Keratinocyte (primary cell): ENCODE data around the gene CDH13. TPM values are rescaled to one million over a fixed set of nuclear protein-coding genes. Genes with fewer than 3 reads are reported as not detected.

Experiments used
- DNase-seq: peaks from one replicate; pipeline ENCODE4 v3.0.0-alpha.2; 2011; ENCODE audit warnings: low read depth, missing footprints, low spot score
- FAIRE-seq: peaks from 2 replicates; lab custom pipeline; 2011; peaks lifted over from hg19 to GRCh38; lab: Jason Lieb, UNC
- H2AFZ ChIP-seq: 2 replicates; pipeline ENCODE4 v1.6.0; 2012; ENCODE audit warnings: low read length, control low read depth, inconsistent platforms; ENCODE audit not compliant: control insufficient read depth
- H3K27ac ChIP-seq: 2 replicates; pipeline ENCODE4 v1.5.1; 2011; ENCODE audit warnings: low read length; ENCODE audit not compliant: control insufficient read depth, insufficient read depth
- H3K27me3 ChIP-seq: 3 replicates; pipeline ENCODE4 v1.6.0; 2011; ENCODE audit warnings: low read length; ENCODE audit not compliant: control insufficient read depth, insufficient read depth; ENCODE audit errors: extremely low read depth
- H3K36me3 ChIP-seq, 2 experiments: 2 replicates in 1 of 2; 3 replicates in 1 of 2; pipeline ENCODE4 v1.5.1; 2011; ENCODE audit warnings: low read length in 2 of 2, mild to moderate bottlenecking in 1 of 2; ENCODE audit not compliant: control insufficient read depth in 2 of 2, insufficient read depth in 2 of 2; ENCODE audit errors: extremely low read depth in 1 of 2
- H3K4me1 ChIP-seq: 3 replicates; pipeline ENCODE4 v1.5.1; 2011; ENCODE audit warnings: low read length; ENCODE audit not compliant: control insufficient read depth, insufficient read depth; ENCODE audit errors: extremely low read depth
- H3K4me2 ChIP-seq: 3 replicates; pipeline ENCODE4 v1.6.0; 2011; ENCODE audit warnings: low read depth, low read length; ENCODE audit not compliant: control insufficient read depth, insufficient read depth; ENCODE audit errors: extremely low read depth
- H3K4me3 ChIP-seq, 3 experiments: fragments of 200-600 bp in 1 of 3; sonication (generic) in 1 of 3; 2 replicates in 2 of 3; 3 replicates in 1 of 3; pipeline ENCODE4 v1.5.1; 2011 to 2016; ENCODE audit warnings: low read length in 3 of 3, mild to moderate bottlenecking in 3 of 3, control low read depth in 2 of 3, inconsistent platforms in 1 of 3, low read depth in 1 of 3, mixed read lengths in 1 of 3, mixed run types in 1 of 3, moderate library complexity in 1 of 3; ENCODE audit not compliant: control insufficient read depth in 2 of 3, insufficient read depth in 2 of 3; ENCODE audit errors: extremely low read depth in 1 of 3
- H3K79me2 ChIP-seq: 2 replicates; pipeline ENCODE4 v1.6.0; 2012; ENCODE audit warnings: low read length; ENCODE audit not compliant: control insufficient read depth, insufficient read depth
- H3K9ac ChIP-seq: 3 replicates; pipeline ENCODE4 v1.6.0; 2011; ENCODE audit warnings: low read length; ENCODE audit not compliant: control insufficient read depth, insufficient read depth; ENCODE audit errors: extremely low read depth
- H3K9me1 ChIP-seq: 3 replicates; pipeline ENCODE4 v1.6.0; 2011; ENCODE audit warnings: low read length; ENCODE audit not compliant: control insufficient read depth, insufficient read depth; ENCODE audit errors: extremely low read depth
- H3K9me3 ChIP-seq: 2 replicates; pipeline ENCODE4 v1.5.1; 2012; ENCODE audit warnings: low read depth, low read length; ENCODE audit not compliant: control insufficient read depth
- H4K20me1 ChIP-seq: 3 replicates; pipeline ENCODE4 v1.6.0; 2011; ENCODE audit warnings: low read length; ENCODE audit not compliant: control insufficient read depth, insufficient read depth; ENCODE audit errors: extremely low read depth
- EZH2 ChIP-seq: IDR thresholded peaks from one replicate; pipeline ENCODE4 v1.6.1; 2012; ENCODE audit warnings: inconsistent platforms, mild to moderate bottlenecking, low read length, moderate library complexity
- dilution Hi-C: fragments of 300-500 bp; cut with MboI; formaldehyde crosslinking; loops from one replicate; pipeline ENCODE4 v1.7.0; 2020; ENCODE audit warnings: low sequenced_read_pairs; ENCODE audit not compliant: extremely low pct_ligation_motif_present
- polyA plus RNA-seq, 5 experiments: library from polyadenylated mRNA; depleted of rRNA in 3 of 5; stranded (reverse) in 3 of 5; stranded (forward) in 1 of 5; unstranded in 1 of 5; fragments of >200 nt; gene quantifications; 1 replicate in 1 of 5; 2 replicates in 3 of 5; 3 replicates in 1 of 5; pipeline versions ENCODE4 v1.2.1 to v1.2.3, GENCODE V29; 2011 to 2012; ENCODE audit warnings: missing spikeins in 2 of 5, low read depth in 1 of 5, low replicate concordance in 1 of 5
- TF ChIP-seq, protein P1 (sequence below), 3 experiments: IDR thresholded peaks in 1 of 3; conservative IDR thresholded peaks in 1 of 3; optimal IDR thresholded peaks in 1 of 3; 2 replicates in 2 of 3; 3 replicates in 1 of 3; pipeline versions ENCODE3 to v1.5.1; 2011; ENCODE audit warnings: low read length in 3 of 3, mild to moderate bottlenecking in 3 of 3, moderate library complexity in 2 of 3, control low read depth in 1 of 3, inconsistent platforms in 1 of 3; ENCODE audit not compliant: insufficient read depth in 2 of 3; ENCODE audit errors: extremely low read depth in 1 of 3

The CDH13 gene
- polyA plus RNA-seq, 1 donor (not counting 4 experiments of a cell fraction or from before 2014, with no cell fraction given), result 111 TPM

GRCh38 chr16:83685615-83686165 is 1058.9 kb downstream of the CDH13 start:
- H4K20me1 ChIP-seq, result no peaks in the 10 kb centered on the region
- H3K9me1 ChIP-seq, result no peaks in the 10 kb centered on the region
- no peaks in the 10 kb centered on the region for H3K9me3 ChIP-seq
- no peaks in the 10 kb centered on the region for H3K79me2 ChIP-seq
- dilution Hi-C loops, result no loop called here
- DNase-seq, result no peak
- peaks cover 0 to under 1% of the 10 kb centered on the region in 2 experiments for H3K36me3 ChIP-seq
- H3K27me3 ChIP-seq, result no peaks in the 10 kb centered on the region
- no peak overlapping the region for H3K9ac ChIP-seq
- H3K4me3 ChIP-seq, result no peak overlapping the region
- H2AFZ ChIP-seq, result no peak overlapping the region
- H3K27ac ChIP-seq, result no peak overlapping the region
- H3K4me1 ChIP-seq, result peaks cover 18% of the 10 kb centered on the region
- no peak for TF ChIP-seq EZH2
- TF ChIP-seq, protein P1, sequence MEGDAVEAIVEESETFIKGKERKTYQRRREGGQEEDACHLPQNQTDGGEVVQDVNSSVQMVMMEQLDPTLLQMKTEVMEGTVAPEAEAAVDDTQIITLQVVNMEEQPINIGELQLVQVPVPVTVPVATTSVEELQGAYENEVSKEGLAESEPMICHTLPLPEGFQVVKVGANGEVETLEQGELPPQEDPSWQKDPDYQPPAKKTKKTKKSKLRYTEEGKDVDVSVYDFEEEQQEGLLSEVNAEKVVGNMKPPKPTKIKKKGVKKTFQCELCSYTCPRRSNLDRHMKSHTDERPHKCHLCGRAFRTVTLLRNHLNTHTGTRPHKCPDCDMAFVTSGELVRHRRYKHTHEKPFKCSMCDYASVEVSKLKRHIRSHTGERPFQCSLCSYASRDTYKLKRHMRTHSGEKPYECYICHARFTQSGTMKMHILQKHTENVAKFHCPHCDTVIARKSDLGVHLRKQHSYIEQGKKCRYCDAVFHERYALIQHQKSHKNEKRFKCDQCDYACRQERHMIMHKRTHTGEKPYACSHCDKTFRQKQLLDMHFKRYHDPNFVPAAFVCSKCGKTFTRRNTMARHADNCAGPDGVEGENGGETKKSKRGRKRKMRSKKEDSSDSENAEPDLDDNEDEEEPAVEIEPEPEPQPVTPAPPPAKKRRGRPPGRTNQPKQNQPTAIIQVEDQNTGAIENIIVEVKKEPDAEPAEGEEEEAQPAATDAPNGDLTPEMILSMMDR (optimal IDR thresholded peaks at IDR 0.05 in 1 of 3, IDR thresholded peaks at IDR 0.05 in 1 of 3, conservative IDR thresholded peaks at IDR 0.05 in 1 of 3; ENCODE audit: extremely low read depth in 1 of 3, insufficient read depth in 2 of 3, low read length in 3 of 3), result no peak
- FAIRE-seq, result no peak
- no peak overlapping the region for H3K4me2 ChIP-seq

DNA sequence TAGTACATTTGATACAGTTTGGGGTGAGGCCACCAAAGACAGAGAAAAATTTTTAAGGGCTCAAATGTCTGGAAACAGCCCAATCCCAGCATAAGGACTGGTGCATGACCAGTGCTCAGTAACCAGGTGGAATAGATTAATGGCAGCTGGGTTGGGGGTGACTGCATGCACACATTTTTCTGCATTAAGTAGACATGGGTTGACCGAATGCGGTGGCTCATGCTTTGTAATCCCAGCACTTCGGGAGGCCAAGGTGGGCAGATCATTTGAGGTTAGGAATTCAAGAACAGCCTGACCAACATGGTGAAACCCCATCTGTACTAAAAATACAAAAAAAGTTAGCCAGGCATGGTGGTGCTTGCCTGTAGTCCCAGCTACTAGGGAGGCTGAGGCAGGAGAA is 1060.0 kb downstream of the CDH13 start:
- Histone ChIP-seq H4K20me1 (no peaks in the 10 kb centered on the region), H3K4me1 (peaks cover 18% of the 10 kb centered on the region), H2AFZ (no peak overlapping the region), H3K9ac (no peak overlapping the region), H3K4me2 (no peak overlapping the region), H3K9me1 (no peaks in the 10 kb centered on the region), H3K9me3 (no peaks in the 10 kb centered on the region), H3K27me3 (no peaks in the 10 kb centered on the region), H3K79me2 (no peaks in the 10 kb centered on the region), H3K4me3 (no peak overlapping the region), H3K36me3 (no peaks in the 10 kb centered on the region), H3K27ac (no peak overlapping the region)
- dilution Hi-C loops, result no loop called here
- FAIRE-seq (no peak), DNase-seq (no peak)
- TF ChIP-seq, protein P1 (optimal IDR thresholded peaks at IDR 0.05 in 1 of 3, IDR thresholded peaks at IDR 0.05 in 1 of 3, conservative IDR thresholded peaks at IDR 0.05 in 1 of 3; ENCODE audit: extremely low read depth in 1 of 3, insufficient read depth in 2 of 3, low read length in 3 of 3), result no peak
- no peak for TF ChIP-seq EZH2
